GM21367 (cell line): ENCODE results near the gene RBM34.

Source experiments
- ATAC-seq: cut with Tn5 transposase; IDR thresholded peaks from one replicate; pipeline ENCODE4 v1.9.1; 2021; ENCODE audit not compliant: unreplicated experiment

The RBM34 gene

GRCh38 chr1:235156265-235156664, 4.8 kb downstream of the RBM34 start:
- no peak for ATAC-seq

- no peak for ATAC-seq
Observed at GRCh38 chr1:235152235-235152634, 8.8 kb downstream of the RBM34 start.

GRCh38 chr1:235151033-235151432, 10.0 kb downstream of the RBM34 start:
- ATAC-seq: no peak

GRCh38 chr1:235149824-235150223, 11.2 kb downstream of the RBM34 start:
- no peak for ATAC-seq

- no peak for ATAC-seq
Observed at GRCh38 chr1:235147269-235147668, 13.8 kb downstream of the RBM34 start.

- ATAC-seq: no peak
Observed at GRCh38 chr1:235145639-235146038, 15.4 kb downstream of the RBM34 start.

- ATAC-seq: no peak
Observed at GRCh38 chr1:235142991-235143390, 18.1 kb downstream of the RBM34 start.

- ATAC-seq: no peak
Observed at GRCh38 chr1:235139315-235139714, 21.7 kb downstream of the RBM34 start.

- ATAC-seq: no peak
Observed at GRCh38 chr1:235138821-235139220, 22.2 kb downstream of the RBM34 start.

GRCh38 chr1:235136111-235136510, 24.9 kb downstream of the RBM34 start:
- no peak for ATAC-seq

- ATAC-seq: no peak
Observed at GRCh38 chr1:235134171-235134570, 26.9 kb downstream of the RBM34 start.

- no peak for ATAC-seq
Observed at GRCh38 chr1:235133086-235133485, 28.0 kb downstream of the RBM34 start.

- no peak for ATAC-seq
Observed at GRCh38 chr1:235131961-235132360, 29.1 kb downstream of the RBM34 start.

GRCh38 chr1:235130766-235131270, 30.2 kb downstream of the RBM34 start:
- no peak for ATAC-seq

- no peak for ATAC-seq
Observed at GRCh38 chr1:235129774-235130570, 31.1 kb downstream of the RBM34 start.

GRCh38 chr1:235128456-235129328, 32.4 kb downstream of the RBM34 start, which contains the start of gene TOMM20:
TSS of gene TOMM20 (minus strand) at chr1:235128837. CDS start at chr1:235128715, 122 bp downstream.
- peak; percentile 95 for ATAC-seq

GRCh38 chr1:235127732-235128455, 33.2 kb downstream of the RBM34 start:
- no peak for ATAC-seq

- ATAC-seq: no peak
Observed at GRCh38 chr1:235127203-235127602, 33.8 kb downstream of the RBM34 start.

- ATAC-seq: no peak
Observed at GRCh38 chr1:235124665-235125064, 36.4 kb downstream of the RBM34 start.

GRCh38 chr1:235124111-235124510, 36.9 kb downstream of the RBM34 start:
- no peak for ATAC-seq

- no peak for ATAC-seq
Observed at GRCh38 chr1:235122348-235122747, 38.7 kb downstream of the RBM34 start.
